KOPT-K1 (cell line): ENCODE measurements around the gene ZNF845.
"Not testable (repeated sequence)": the region's sequence is repeated elsewhere in the genome, so short reads cannot be mapped to it uniquely, and the experiment has no call there.

Source experiments
- H3K27ac ChIP-seq: fragments of 200-600 bp; sonication (generic); 2 replicates; pipeline ENCODE4 v1.5.1; 2016; ENCODE audit warnings: antibody characterized with exemption, mild to moderate bottlenecking, low read depth, low read length; ENCODE audit not compliant: poor library complexity, severe bottlenecking
- H3K36me3 ChIP-seq: fragments of 200-600 bp; sonication (generic); 2 replicates; pipeline ENCODE4 v1.5.1; 2017; ENCODE audit warnings: antibody characterized with exemption, mild to moderate bottlenecking, low read length, moderate library complexity; ENCODE audit not compliant: insufficient read depth
- H3K9me3 ChIP-seq: fragments of 200-600 bp; sonication (generic); 2 replicates; pipeline ENCODE4 v1.5.1; 2017; ENCODE audit warnings: antibody characterized with exemption, low read length, mild to moderate bottlenecking; ENCODE audit not compliant: insufficient read depth, poor library complexity, severe bottlenecking

Gene ZNF845

DNA sequence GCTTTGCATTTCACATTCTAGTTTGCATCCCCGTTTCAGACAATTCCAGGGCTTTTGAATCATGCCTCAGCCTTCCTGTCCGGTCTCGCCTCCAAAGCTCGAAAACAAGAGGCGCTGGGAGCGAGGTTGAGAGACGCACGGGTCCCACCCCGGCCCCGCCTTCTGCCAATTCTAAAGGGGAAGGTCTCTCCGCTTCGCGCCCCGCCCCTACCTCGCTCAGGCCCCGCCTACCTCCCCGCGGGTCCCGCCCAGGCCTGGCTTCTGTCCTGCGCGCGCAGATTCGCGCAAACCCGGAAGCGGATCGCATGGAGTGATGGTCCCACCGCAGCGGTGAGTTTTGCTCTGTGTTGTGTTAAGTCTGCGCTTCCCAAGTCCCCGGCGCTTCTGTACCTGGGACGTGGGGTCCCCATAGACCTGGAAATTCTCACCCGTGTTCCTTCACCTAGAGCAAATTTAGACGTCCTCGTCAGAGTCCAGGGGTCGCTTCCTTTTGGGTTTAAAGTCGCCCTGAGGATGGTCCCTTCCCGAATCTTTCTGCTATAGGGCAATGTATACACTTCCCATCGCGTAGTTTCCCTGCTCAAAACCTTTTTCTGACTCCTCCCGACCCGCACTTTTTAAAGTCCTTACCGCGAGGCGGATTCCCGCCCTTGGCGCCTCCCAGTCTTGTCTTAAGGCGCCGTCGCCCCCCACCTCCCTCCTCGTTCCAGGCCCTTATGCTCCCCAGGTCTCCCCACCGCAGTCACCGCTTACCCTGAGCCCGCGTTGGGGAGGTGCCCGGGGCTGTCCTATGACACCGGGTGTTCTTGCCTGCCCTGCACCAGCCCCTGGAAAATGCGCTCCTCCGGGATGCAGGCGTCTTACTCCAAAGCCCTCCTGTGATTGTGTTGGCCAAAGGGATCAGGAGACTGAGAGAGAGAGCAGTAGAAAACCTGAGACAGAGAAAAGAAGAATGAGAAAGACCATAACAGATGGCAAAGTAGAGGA lies at the start of gene ZNF845:
Gene ZNF845, plus strand, starts transcription at position 287 of the 987 bp plus-strand sequence. CDS start 7,559 bp downstream, outside the sequence.
- H3K36me3 ChIP-seq: peaks cover 12% of the 10 kb centered on the region; the same call in 1 of the 2 replicates
- H3K27ac ChIP-seq: peak within 1 kb of the TSS; percentile 66
- H3K9me3 ChIP-seq: peaks cover 22% of the 10 kb centered on the region

DNA sequence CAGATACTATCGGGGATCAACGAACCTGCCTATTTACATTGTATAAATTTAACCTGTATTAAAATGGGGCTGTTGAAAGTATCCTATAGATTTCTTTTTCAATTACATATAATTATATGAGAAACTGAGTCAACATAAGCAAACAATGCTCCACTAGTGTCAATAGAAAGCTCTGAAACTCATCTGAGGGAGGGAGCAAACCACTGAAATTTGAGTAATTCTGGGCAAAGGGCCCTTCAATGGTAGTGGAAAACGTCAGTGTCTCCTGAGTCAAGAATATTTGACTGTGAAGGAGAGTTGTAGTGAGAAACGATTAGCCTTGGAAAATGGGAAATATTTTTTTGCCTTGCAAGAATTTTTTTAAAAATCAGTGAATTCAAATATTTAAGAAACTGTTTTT lies 48.5 kb upstream of the ZNF845 start:
- Histone ChIP-seq H3K27ac (no peak overlapping the region), H3K36me3 (no peaks in the 10 kb centered on the region), H3K9me3 (peaks cover 3% of the 10 kb centered on the region)

- peaks cover 44% of the 10 kb centered on the region for H3K9me3 ChIP-seq
- no peaks in the 10 kb centered on the region for H3K36me3 ChIP-seq
- no peak overlapping the region for H3K27ac ChIP-seq
These were observed 42.6 kb upstream of the ZNF845 start for GRCh38 chr19:53290758-53291549.

GRCh38 chr19:53294786-53295441 lies 38.6 kb upstream of the ZNF845 start:
- no peak overlapping the region for H3K27ac ChIP-seq
- peaks cover 51% of the 10 kb centered on the region for H3K9me3 ChIP-seq
- no peaks in the 10 kb centered on the region for H3K36me3 ChIP-seq

DNA sequence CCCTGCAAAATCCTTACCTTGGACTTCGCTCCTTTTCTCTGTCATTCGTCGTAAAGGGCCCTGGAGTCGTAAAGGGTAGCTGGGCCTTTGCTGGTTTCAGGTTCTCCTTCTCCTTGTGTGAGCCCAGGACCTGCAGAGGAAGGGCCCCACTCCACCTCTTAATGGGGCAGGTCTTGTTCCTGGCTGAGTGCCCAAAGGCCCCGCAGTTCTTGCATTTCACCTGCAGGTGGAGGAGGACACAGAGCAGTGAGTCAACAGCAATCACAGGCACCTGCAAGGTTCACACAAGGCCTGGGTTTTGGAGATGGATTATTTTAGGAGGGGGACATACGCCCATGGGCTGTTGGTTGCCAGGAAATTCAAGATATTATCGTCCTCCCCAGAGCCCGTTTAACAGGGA lies 32.2 kb upstream of the ZNF845 start:
- H3K9me3 ChIP-seq, H3K36me3 ChIP-seq, H3K27ac ChIP-seq: not testable (repeated sequence)

GRCh38 chr19:53308339-53308811 lies 25.2 kb upstream of the ZNF845 start:
- H3K27ac ChIP-seq: no peak overlapping the region
- peaks cover 35% of the 10 kb centered on the region for H3K9me3 ChIP-seq
- no peaks in the 10 kb centered on the region for H3K36me3 ChIP-seq

DNA sequence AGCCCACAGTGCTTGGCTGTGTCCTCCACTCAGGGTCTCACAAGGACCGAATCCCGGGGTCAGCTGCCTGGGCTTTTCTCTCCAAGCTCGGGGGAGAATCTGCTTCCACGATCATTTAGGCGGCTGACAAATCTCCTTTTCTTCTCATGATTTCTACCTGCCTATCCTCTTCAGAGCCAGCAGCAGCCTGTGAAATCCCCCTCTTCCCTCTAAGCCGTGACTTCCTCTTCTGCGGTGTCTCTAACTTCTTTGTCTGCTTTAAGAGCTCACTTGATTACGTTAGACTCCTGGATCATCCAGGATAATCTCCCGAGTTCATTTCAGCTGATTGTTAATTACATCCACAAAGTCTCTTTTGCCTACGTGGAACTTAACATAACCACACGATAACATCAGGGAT lies 22.5 kb upstream of the ZNF845 start:
- H3K36me3 ChIP-seq: no peaks in the 10 kb centered on the region
- peaks cover 35% of the 10 kb centered on the region for H3K9me3 ChIP-seq
- no peak overlapping the region for H3K27ac ChIP-seq

DNA sequence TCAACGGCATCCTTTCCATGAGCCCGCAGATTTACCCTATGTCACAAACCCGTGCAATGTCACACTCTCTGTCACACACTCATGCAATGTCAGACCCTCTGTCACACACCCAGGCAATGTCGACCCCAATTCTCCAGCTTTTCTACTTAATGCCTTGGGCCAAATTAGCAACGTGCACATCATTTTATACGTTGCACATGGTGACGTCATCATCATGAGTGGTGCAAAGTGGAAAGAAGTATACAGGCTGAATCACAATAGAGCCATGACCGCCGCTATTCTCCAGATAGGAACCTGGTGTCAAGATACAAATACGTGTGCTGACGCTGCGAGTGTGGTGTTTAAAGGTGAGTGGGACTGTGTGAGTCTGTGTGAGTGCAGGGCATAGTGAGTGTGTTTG lies 21.7 kb upstream of the ZNF845 start:
- Histone ChIP-seq H3K36me3 (no peaks in the 10 kb centered on the region), H3K9me3 (peaks cover 29% of the 10 kb centered on the region), H3K27ac (no peak overlapping the region)

DNA sequence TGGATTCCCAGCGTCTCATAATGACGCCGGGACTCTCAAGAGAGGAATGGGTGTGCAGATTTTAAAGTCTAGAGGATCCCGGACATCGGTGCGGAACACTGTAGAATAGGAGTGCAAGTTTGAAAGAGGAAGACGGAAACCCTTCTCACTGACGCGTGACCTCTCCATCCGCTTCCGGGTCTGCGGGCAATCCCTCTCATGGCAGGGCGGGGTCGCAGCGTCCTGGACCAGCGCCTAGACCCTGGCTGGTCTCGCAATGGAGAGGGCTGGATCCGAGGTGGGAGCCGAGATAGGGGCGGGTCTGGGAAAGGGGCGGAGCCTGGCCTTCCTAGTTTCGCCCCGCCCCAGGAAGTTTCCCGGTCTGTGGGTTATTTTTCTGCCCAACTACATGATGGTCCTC lies 4.6 kb upstream of the ZNF845 start:
- no peak overlapping the region for H3K27ac ChIP-seq
- H3K36me3 ChIP-seq: no peaks in the 10 kb centered on the region
- H3K9me3 ChIP-seq: peaks cover 25% of the 10 kb centered on the region

- H3K27ac ChIP-seq: no peak overlapping the region
These were observed 1.1 kb upstream of the ZNF845 start for GRCh38 chr19:53332484-53332883.

DNA sequence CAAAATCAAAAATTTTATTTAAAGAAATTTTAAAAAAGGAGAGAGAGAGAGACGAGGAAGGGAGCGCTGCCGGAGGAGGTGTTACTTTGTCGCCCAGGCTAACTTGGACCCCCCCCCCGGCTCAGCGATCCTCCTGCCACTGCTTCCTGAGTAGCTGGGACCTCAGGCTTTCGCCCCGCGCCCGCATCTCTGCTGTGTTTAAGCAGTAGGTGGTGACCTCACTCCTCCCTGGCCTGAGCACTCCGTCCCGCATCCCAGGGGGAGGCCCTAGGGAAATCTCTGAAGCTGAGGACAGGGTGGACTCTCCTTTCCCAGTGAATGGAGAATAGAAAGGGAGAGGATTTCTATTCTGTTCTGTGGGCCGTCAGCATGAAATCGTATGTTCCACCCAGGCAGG lies 485 bp upstream of the ZNF845 start:
- Histone ChIP-seq H3K9me3 (peaks cover 18% of the 10 kb centered on the region), H3K27ac (peak overlapping the region; percentile 66), H3K36me3 (peaks cover 5% of the 10 kb centered on the region; the same call in 1 of the 2 replicates)

More at GRCh38 chr19:53332484-53332883, 1.1 kb upstream of the ZNF845 start:
- Histone ChIP-seq H3K9me3 (peaks cover 15% of the 10 kb centered on the region), H3K36me3 (no peaks in the 10 kb centered on the region)

DNA sequence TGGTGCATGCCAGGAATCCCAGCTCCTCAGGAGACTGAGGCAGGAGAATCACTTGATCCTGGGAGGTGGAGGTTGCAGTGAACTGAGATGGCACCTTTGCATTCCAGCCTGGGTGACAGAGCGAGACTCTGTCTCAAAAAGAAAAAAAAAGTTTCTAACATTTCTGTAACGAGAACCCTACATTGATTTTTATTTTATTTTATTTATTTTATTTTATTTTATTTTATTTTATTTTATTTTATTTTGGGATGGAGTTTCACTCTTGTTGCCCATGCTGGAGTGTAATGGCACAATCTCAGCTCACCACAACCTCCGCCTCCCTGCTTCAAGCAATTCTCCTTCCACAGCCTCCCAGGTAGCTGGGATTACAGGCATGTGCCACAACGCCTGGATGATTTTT lies 10.9 kb downstream of the ZNF845 start:
- peaks cover 96% of the 10 kb centered on the region for H3K36me3 ChIP-seq
- H3K27ac ChIP-seq: not testable (repeated sequence)
- peaks cover 65% of the 10 kb centered on the region for H3K9me3 ChIP-seq

- Histone ChIP-seq H3K9me3 (peaks cover 80% of the 10 kb centered on the region), H3K36me3 (peaks cover 54% of the 10 kb centered on the region), H3K27ac (no peak overlapping the region)
These were observed 22.2 kb downstream of the ZNF845 start for GRCh38 chr19:53355739-53356138.

GRCh38 chr19:53357821-53358581 lies 24.5 kb downstream of the ZNF845 start:
- Histone ChIP-seq H3K36me3 (peaks cover 31% of the 10 kb centered on the region), H3K9me3 (peaks cover 58% of the 10 kb centered on the region), H3K27ac (no peak overlapping the region)
